Fibroblast of mammary gland (primary cell): ENCODE results near the gene DCLK1.

ENCODE experiments used
- DNase-seq: peaks from one replicate; pipeline ENCODE4 v3.0.0-alpha.2; 2010; ENCODE audit warnings: low read depth
- H3K4me3 ChIP-seq: 2 replicates; pipeline ENCODE4 v1.5.1; 2011; ENCODE audit warnings: low read depth, mild to moderate bottlenecking, low read length, moderate library complexity; ENCODE audit not compliant: control insufficient read depth
- CTCF ChIP-seq: conservative IDR thresholded peaks from 2 replicates; pipeline ENCODE4 v1.5.1; 2011; ENCODE audit warnings: low read depth, low read length, inconsistent platforms; ENCODE audit not compliant: control insufficient read depth, insufficient read depth

Gene DCLK1

DNA sequence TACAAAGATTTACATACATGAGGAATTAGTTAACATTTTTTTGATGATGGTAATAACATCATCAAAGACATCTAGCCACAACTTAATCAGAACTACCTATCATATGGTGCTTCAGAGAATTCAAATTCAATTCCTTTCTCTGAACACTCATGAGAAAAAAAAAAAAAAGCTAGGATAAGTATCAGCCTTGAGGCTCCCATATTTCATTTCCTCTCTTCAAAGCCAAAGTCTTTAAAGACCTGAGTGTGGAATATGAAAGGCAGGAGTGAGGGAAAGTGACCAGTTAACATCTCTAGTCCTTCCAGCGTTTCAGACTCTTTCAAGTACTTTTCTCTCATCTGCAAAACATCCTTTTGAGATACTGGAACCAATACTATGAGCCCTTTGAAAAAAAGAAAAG lies 137.5 kb downstream of the DCLK1 start:
- TF ChIP-seq CTCF, result no peak
- peak; percentile 14 for DNase-seq
- H3K4me3 ChIP-seq, result no peak overlapping the region

GRCh38 chr13:35992964-35993363 lies 138.2 kb downstream of the DCLK1 start:
- DNase-seq, result peak; percentile 83
- TF ChIP-seq CTCF, result no peak
- no peak overlapping the region for H3K4me3 ChIP-seq

DNA sequence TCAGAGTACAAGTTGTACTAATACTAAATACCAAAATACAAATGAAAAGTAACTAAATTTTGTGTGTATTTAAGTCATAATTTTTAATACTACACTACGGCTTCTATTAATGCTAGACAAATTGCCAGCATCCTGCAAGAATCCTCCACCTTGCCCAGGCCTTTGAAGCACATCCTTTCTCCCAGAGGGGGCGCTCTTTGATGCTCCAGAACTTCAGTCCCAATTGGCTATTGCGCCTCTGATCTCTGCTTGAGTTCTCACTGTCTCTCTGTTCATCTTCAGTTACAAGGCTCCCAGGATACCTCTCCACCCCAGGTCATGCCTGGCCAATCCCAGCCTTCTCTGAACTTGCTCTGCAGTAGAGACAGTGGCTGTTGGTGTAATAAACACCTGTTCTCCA lies 141.0 kb downstream of the DCLK1 start:
- peak; percentile 14 for TF ChIP-seq CTCF
- no peak for DNase-seq
- no peak overlapping the region for H3K4me3 ChIP-seq

DNA sequence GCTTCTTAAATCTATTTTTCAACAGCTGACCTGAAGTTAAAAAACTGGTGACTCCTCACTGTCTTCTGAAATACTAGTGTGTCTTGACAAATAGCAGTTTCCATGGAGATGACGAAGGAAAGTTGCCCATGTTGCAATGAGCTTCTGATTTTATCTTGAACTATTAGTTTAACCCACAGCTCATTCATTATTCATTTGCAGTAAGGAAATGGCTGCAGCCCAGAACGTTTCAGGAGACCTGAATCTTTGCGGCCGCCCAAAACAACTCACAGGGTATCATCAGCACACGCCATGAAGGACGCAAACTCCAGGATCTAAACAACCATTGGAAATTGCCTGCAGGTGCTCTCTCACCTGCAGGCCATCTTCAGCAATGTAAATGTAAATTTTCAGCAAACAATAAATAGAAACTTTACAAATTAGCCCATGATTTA lies 142.5 kb downstream of the DCLK1 start:
- no peak overlapping the region for H3K4me3 ChIP-seq
- DNase-seq, result peak; percentile 95
- no peak for TF ChIP-seq CTCF

DNA sequence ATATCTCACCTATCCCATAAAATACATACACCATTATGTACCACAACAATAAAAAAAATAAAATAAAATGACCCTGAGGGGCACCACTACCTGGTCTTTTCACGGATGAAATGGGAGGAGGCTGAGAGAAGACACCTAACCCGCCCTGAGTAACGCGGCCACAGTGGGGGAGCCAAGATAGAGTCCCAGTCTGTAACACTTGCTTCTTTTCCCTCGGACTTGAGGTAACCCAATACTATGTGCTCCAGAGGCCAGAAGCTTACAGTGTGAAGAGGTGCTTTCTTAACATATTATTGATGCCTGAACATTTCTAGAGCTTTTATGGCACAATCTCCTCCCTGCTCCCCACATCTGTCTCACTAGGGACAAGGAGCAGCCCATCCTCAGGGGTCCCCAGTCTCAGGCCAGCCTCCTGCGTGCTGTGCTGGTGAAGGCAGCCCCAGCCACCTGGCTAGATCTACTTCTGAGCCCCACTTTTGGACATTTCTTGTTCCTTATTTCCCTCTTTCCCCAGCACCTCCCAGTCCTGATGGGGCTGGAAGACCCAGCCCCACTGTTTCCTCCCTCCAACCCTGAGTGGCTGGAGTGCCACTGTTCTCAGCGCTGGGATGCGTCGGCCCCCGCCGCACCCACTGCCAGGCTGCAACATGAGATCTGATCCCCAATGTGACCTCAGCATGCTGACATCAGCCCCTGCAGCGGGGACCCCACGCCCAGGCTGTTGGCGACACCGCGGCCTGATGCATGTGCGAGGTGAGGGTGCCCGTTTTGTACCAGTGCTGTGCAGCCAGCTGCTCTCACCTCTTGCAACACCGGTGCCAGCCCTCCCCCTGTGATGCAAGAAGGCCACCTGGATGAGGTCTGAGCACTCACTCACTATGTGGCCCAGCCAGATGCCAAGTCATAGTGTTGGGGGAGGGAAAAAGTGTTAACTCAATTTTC lies 143.3 kb downstream of the DCLK1 start:
- no peak for TF ChIP-seq CTCF
- no peak for DNase-seq
- H3K4me3 ChIP-seq, result no peak overlapping the region

GRCh38 chr13:35984776-35985453 lies 146.3 kb downstream of the DCLK1 start:
- no peak for DNase-seq
- TF ChIP-seq CTCF, result no peak
- no peak overlapping the region for H3K4me3 ChIP-seq
